Caco-2 (cell line): Measurements from ENCODE around the gene NEDD8. TPM values are rescaled to one million over a fixed set of nuclear protein-coding genes. Genes with fewer than 3 reads are reported as not detected.

Source experiments
- BruUV-seq: library from RNA; stranded (reverse); fragments of 400-500 nt; replicated peaks from 2 replicates; lab custom pipeline; 2021; lab: Mats Ljungman, UMichigan
- CTCF ChIA-PET: fragments of 300-600 bp; sonication (Branson Sonifier 250); formaldehyde crosslinking; loops from one replicate; lab custom pipeline; 2022; ENCODE audit warnings: antibody characterized with exemption; lab: Charles Lee
- POLR2A ChIA-PET: fragments of 300-600 bp; sonication (Branson Sonifier 250); formaldehyde crosslinking; loops from one replicate; lab custom pipeline; 2022; ENCODE audit warnings: antibody characterized with exemption; lab: Charles Lee
- DNase-seq, 2 experiments: peaks; one replicate each; pipeline versions ENCODE4 v3.0.0 to v3.0.0-alpha.2; 2020 to 2022
- H3K27me3 ChIP-seq: replicated peaks from 2 replicates; pipeline ENCODE4 v1.6.0; 2011; ENCODE audit warnings: low read length; ENCODE audit not compliant: control insufficient read depth, insufficient read depth
- H3K36me3 ChIP-seq: 2 replicates; pipeline ENCODE4 v1.5.1; 2011; ENCODE audit warnings: low read length; ENCODE audit not compliant: control insufficient read depth, insufficient read depth
- H3K4me1 ChIP-seq: fragments of 250-450 bp; sonication (Bioruptor Pico); 2 replicates; pipeline ENCODE4 v1.5.1; 2020; ENCODE audit warnings: mild to moderate bottlenecking
- H3K4me3 ChIP-seq: 2 replicates; pipeline ENCODE4 v1.5.1; 2011; ENCODE audit warnings: low read depth, mild to moderate bottlenecking, control low read depth, low read length
- H3K9me3 ChIP-seq: fragments of 250-450 bp; sonication (Bioruptor Pico); 2 replicates; pipeline ENCODE4 v1.5.1; 2020; ENCODE audit warnings: mild to moderate bottlenecking, moderate library complexity
- H3K27ac Mint-ChIP-seq: one replicate; pipeline ENCODE4 v1.8.0; 2022; ENCODE audit warnings: mixed read lengths; ENCODE audit not compliant: unreplicated experiment
- H3K27me3 Mint-ChIP-seq: one replicate; pipeline ENCODE4 v1.8.0; 2022; ENCODE audit warnings: mixed read lengths; ENCODE audit not compliant: insufficient read depth, unreplicated experiment
- H3K36me3 Mint-ChIP-seq: one replicate; pipeline ENCODE4 v1.8.0; 2022; ENCODE audit warnings: mild to moderate bottlenecking, mixed read lengths; ENCODE audit not compliant: insufficient read depth, unreplicated experiment
- H3K4me1 Mint-ChIP-seq: one replicate; pipeline ENCODE4 v1.8.0; 2022; ENCODE audit warnings: low read depth, mixed read lengths; ENCODE audit not compliant: unreplicated experiment
- H3K4me3 Mint-ChIP-seq: one replicate; pipeline ENCODE4 v1.8.0; 2022; ENCODE audit warnings: mild to moderate bottlenecking, moderate library complexity, mixed read lengths; ENCODE audit not compliant: unreplicated experiment
- H3K9me3 Mint-ChIP-seq: one replicate; pipeline ENCODE4 v1.8.0; 2022; ENCODE audit warnings: mixed read lengths; ENCODE audit not compliant: unreplicated experiment
- CTCF ChIP-seq, 2 experiments: fragments of 200-600 bp in 1 of 2; IDR thresholded peaks; 1 replicate in 1 of 2; 2 replicates in 1 of 2; pipeline versions ENCODE4 v1.5.1 to v1.8.0; 2011 to 2022; ENCODE audit warnings: antibody characterized with exemption in 1 of 2, control low read depth in 1 of 2, inconsistent platforms in 1 of 2, low read depth in 1 of 2, low read length in 1 of 2, mild to moderate bottlenecking in 1 of 2, moderate library complexity in 1 of 2; ENCODE audit not compliant: insufficient read depth in 1 of 2, severe bottlenecking in 1 of 2, unreplicated experiment in 1 of 2
- intact Hi-C: fragments of 100-400 bp; cut with micrococcal nuclease; formaldehyde crosslinking; loops from one replicate; pipeline ENCODE4 v1.10.0; 2022; ENCODE audit not compliant: unreplicated experiment
- total RNA-seq: library from RNA; stranded (reverse); gene quantifications from 2 replicates; pipeline ENCODE4 v1.2.3, GENCODE V29; 2022

NEDD8 gene
- total RNA-seq, 1 experiment from 2014 or later: 210 TPM

DNA sequence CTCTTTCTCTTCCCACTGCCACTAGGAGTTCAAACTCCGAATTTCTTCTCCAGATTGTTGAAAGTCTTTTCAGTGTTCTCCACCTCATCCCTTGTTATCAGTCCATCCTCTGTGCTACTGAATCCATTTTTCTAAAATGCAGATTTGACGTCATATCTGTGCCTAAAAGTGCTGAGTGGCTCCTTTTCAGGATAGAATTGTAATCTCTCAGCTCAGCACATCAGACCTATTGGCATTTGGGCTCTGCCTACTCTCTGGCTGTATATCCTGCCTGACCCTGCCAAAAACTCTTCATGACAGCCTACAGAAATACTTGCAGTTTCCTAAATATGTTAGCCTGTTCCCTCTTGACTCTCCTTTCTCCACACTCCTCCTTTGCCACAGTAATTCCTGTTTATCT is 40.3 kb upstream of the NEDD8 start:
- Histone ChIP-seq H3K9me3 (no peaks in the 10 kb centered on the region), H3K4me3 (no peak overlapping the region), H3K36me3 (no peaks in the 10 kb centered on the region), H3K4me1 (peaks cover 5% of the 10 kb centered on the region), H3K27me3 (no peaks in the 10 kb centered on the region)
- H3K4me3 Mint-ChIP-seq: peak overlapping the region; percentile 76
- intact Hi-C loops: no loop called here
- no TSS peak for BruUV-seq
- H3K9me3 Mint-ChIP-seq: no peaks in the 10 kb centered on the region
- peaks cover under 1% of the 10 kb centered on the region for H3K36me3 Mint-ChIP-seq
- peaks cover 11% of the 10 kb centered on the region for H3K4me1 Mint-ChIP-seq
- H3K27me3 Mint-ChIP-seq: no peaks in the 10 kb centered on the region
- no peak for DNase-seq
- H3K27ac Mint-ChIP-seq: peak overlapping the region; percentile 74
- CTCF ChIA-PET: interaction anchor here (0.6 to 1.9 kb wide), 3 partner anchors 20 to 36 kb away, joined by 3 to 42 read pairs (median 9); partner anchors contain the start of gene TINF2
- TF ChIP-seq CTCF (IDR thresholded peaks at IDR 0.05; ENCODE audit: insufficient read depth in 1 of 2, low read depth in 1 of 2, low read length in 1 of 2, severe bottlenecking in 1 of 2, unreplicated experiment in 1 of 2): no peak
- POLR2A ChIA-PET: interaction anchor here (2.1 kb wide), 1 partner anchor 30 kb away, joined by 39 read pairs; the partner anchor contains the start of gene TINF2

DNA sequence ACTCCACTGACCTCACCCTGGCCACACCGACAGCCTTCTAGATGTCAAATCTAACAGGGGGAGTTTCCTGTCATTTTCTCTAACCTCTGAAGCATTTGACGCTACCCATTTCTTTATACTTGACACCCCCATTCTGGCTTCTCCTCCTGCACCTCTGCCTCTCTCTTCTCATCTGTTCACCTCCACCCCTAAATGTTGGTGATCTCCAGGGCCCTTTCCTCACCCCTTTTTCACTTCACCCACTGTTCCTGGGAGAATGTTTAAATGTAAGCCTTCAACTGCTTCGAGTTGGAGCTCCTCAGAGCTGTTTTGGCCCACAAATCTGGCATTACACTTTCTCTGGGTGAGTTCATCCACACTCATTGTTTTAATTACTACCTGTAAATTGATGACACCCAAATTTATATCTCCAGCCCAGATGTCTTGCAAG is 39.7 kb upstream of the NEDD8 start:
- TF ChIP-seq CTCF (IDR thresholded peaks at IDR 0.05; ENCODE audit: insufficient read depth in 1 of 2, low read depth in 1 of 2, low read length in 1 of 2, severe bottlenecking in 1 of 2, unreplicated experiment in 1 of 2): no peak
- no peaks in the 10 kb centered on the region for H3K9me3 ChIP-seq
- ChIA-PET POLR2A (interaction anchor here (0.6 to 2.1 kb wide), 5 partner anchors 10 to 117 kb away, joined by 3 to 39 read pairs (median 4); partner anchors contain the start of gene TINF2), CTCF (interaction anchor here (0.6 to 1.9 kb wide), 11 partner anchors 8 to 136 kb away, joined by 3 to 42 read pairs (median 5); partner anchors contain the start of genes CIDEB and TINF2)
- H3K4me1 ChIP-seq: peaks cover 5% of the 10 kb centered on the region
- peak overlapping the region; percentile 76 for H3K4me3 Mint-ChIP-seq
- H3K27me3 ChIP-seq: no peaks in the 10 kb centered on the region
- H3K4me3 ChIP-seq: peak overlapping the region; percentile 95
- no peak for DNase-seq
- H3K9me3 Mint-ChIP-seq: no peaks in the 10 kb centered on the region
- H3K4me1 Mint-ChIP-seq: peaks cover 11% of the 10 kb centered on the region
- H3K36me3 Mint-ChIP-seq: peaks cover 6% of the 10 kb centered on the region
- H3K27ac Mint-ChIP-seq: peak overlapping the region; percentile 74
- BruUV-seq: TSS peak; percentile 41
- intact Hi-C loops: loop anchor here (1.0 kb wide), 3 partner anchors 25 to 36 kb away; no protein-coding TSS in a partner anchor
- no peaks in the 10 kb centered on the region for H3K36me3 ChIP-seq
- no peaks in the 10 kb centered on the region for H3K27me3 Mint-ChIP-seq

DNA sequence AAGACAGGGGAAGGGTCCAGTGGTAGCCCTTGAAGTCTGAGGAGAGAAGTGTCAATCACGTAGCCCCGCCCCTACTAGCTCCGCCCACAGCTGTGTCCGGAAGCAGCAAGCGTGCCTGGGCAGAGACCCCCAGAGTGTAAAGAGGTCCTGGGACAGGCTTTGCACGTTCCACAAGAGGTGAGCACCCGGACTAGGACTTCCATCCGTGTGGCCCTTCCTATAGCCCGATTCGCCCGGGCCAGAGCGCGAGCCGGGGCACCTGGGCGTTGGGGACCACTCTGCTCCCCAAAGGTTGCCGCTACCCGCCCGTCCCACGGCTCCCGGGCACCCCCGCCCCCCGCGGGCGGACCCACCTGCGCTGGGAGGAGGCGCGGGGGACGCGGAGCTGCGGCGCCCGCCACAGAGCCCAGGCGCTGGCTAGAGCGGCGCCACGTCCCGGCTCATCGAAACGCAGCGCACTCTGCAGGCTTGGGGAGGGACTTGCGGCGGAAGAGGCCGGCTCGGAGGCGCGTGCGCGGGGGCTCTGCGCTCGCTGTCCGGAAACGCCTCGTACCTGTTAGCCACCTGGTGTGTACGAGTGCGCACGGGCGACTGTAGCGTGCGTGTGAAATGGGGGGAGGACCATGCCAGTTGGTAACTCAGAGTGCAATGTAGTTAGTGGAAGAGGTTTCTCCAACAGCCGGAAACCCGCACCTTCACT is 39.1 kb upstream of the NEDD8 start, which contains the start of gene RABGGTA:
TSS of gene RABGGTA (minus strand) at position 464 of the 700 bp plus-strand sequence. CDS start 482 bp downstream, outside the sequence.
- intact Hi-C loops: loop anchor here (1.0 kb wide), 3 partner anchors 26 to 37 kb away; no protein-coding TSS in a partner anchor
- Mint-ChIP-seq H3K4me3 (peak within 1 kb of the TSS; percentile 76), H3K27me3 (no peaks in the 10 kb centered on the region), H3K9me3 (no peaks in the 10 kb centered on the region), H3K4me1 (peaks cover 11% of the 10 kb centered on the region), H3K36me3 (peaks cover 6% of the 10 kb centered on the region), H3K27ac (peak within 1 kb of the TSS; percentile 74)
- Histone ChIP-seq H3K4me3 (peak within 1 kb of the TSS; percentile 95), H3K4me1 (peaks cover 5% of the 10 kb centered on the region), H3K9me3 (no peaks in the 10 kb centered on the region), H3K36me3 (no peaks in the 10 kb centered on the region), H3K27me3 (no peaks in the 10 kb centered on the region)
- ChIA-PET POLR2A (interaction anchor here (0.6 to 2.1 kb wide), 8 partner anchors 10 to 117 kb away, joined by 3 to 39 read pairs (median 4); partner anchors contain the start of genes DHRS1, NOP9 and TINF2), CTCF (interaction anchor here (0.6 to 1.9 kb wide), 13 partner anchors 9 to 160 kb away, joined by 3 to 42 read pairs (median 5); partner anchors contain the start of genes CHMP4A, CIDEB, DHRS1 and NOP9)
- peak; percentile 91 to 93 for DNase-seq
- no TSS peak for BruUV-seq
- TF ChIP-seq CTCF (IDR thresholded peaks at IDR 0.05; ENCODE audit: insufficient read depth in 1 of 2, low read depth in 1 of 2, low read length in 1 of 2, severe bottlenecking in 1 of 2, unreplicated experiment in 1 of 2): peak; percentile 65 to 82
